H1 (cell line): ENCODE measurements around the gene TMEM17.

Source experiments
- EGR1 ChIP-seq: IDR thresholded peaks from 2 replicates; pipeline ENCODE4 v1.6.1; 2011; ENCODE audit warnings: low read depth, low read length, borderline replicate concordance
- EP300 ChIP-seq, 2 experiments: IDR thresholded peaks; 1 replicate in 1 of 2; 2 replicates in 1 of 2; pipeline ENCODE4 v1.6.1; 2011 to 2012; ENCODE audit warnings: low read depth in 2 of 2, low read length in 2 of 2, mild to moderate bottlenecking in 2 of 2, borderline replicate concordance in 1 of 2, inconsistent platforms in 1 of 2, moderate library complexity in 1 of 2
- EZH2 ChIP-seq: fragments of 200-600 bp; sonication (generic); IDR thresholded peaks from 2 replicates; pipeline ENCODE4 v1.7.1; 2012; ENCODE audit warnings: low read depth, mild to moderate bottlenecking, moderate library complexity, low read length, inconsistent platforms; ENCODE audit not compliant: severe bottlenecking
- HDAC6 ChIP-seq: IDR thresholded peaks from one replicate; pipeline ENCODE4 v1.7.1; 2012; ENCODE audit warnings: low read depth, mild to moderate bottlenecking, inconsistent platforms, low read length, moderate library complexity
- JUN ChIP-seq: IDR thresholded peaks from 2 replicates; pipeline ENCODE4 v1.6.1; 2011; ENCODE audit warnings: low read depth, mild to moderate bottlenecking, improper control_type of control experiment, low read length
- NRF1 ChIP-seq: IDR thresholded peaks from 2 replicates; pipeline ENCODE4 v1.6.1; 2011; ENCODE audit warnings: mild to moderate bottlenecking, low read depth, low read length, improper control_type of control experiment
- PHF8 ChIP-seq: fragments of 200-600 bp; sonication (generic); conservative IDR thresholded peaks from 2 replicates; pipeline ENCODE4 v1.7.1; 2012; ENCODE audit warnings: low read depth, mild to moderate bottlenecking, inconsistent platforms, low read length, moderate library complexity
- POLR2A ChIP-seq, 2 experiments: IDR thresholded peaks; 1 replicate in 1 of 2; 2 replicates in 1 of 2; pipeline ENCODE4 v1.6.1; 2011; ENCODE audit warnings: low read depth in 2 of 2, low read length in 2 of 2, mild to moderate bottlenecking in 2 of 2; ENCODE audit errors: control extremely low read depth in 1 of 2
- SIN3A ChIP-seq, 2 experiments: IDR thresholded peaks in 1 of 2; conservative IDR thresholded peaks in 1 of 2; 2 replicates each; pipeline ENCODE4 v1.6.1; 2011 to 2012; ENCODE audit warnings: low read length in 2 of 2, improper control_type of control experiment in 1 of 2, low read depth in 1 of 2, mild to moderate bottlenecking in 1 of 2
- TAF1 ChIP-seq: IDR thresholded peaks from 2 replicates; pipeline ENCODE4 v1.6.1; 2011; ENCODE audit warnings: mild to moderate bottlenecking, low read depth, low read length
- TF ChIP-seq, protein P1 (sequence below), 3 experiments: IDR thresholded peaks; 1 replicate in 2 of 3; 2 replicates in 1 of 3; pipeline versions ENCODE4 v1.5.1 to v1.6.1; 2011; ENCODE audit warnings: low read length in 3 of 3, mild to moderate bottlenecking in 3 of 3, inconsistent platforms in 2 of 3, low read depth in 1 of 3, moderate library complexity in 1 of 3; ENCODE audit not compliant: insufficient read depth in 1 of 3; ENCODE audit errors: control extremely low read depth in 1 of 3
- TF ChIP-seq, protein P2 (sequence below): IDR thresholded peaks from 2 replicates; pipeline ENCODE4 v1.6.1; 2012; ENCODE audit warnings: low read length, inconsistent platforms

DNA sequence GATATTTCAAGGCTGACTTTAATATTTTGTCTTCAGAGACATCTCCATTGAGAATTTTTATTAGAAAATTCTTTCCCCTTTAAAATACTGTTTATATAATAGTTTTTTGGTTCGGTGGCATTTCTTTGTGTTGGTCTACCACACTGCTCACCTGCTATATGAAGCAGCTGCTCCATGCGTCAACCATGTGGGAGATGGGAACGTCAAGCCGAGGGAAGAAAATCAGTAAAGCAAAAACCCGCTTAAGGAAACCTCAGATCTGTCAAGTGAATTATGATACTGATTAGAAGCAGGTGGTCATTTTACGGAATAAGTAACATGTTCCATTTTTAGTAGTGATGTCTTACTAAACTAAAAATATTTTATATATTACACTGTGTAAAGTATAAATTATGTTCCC is 5.6 kb upstream of the TMEM17 start:
- TF ChIP-seq POLR2A (IDR thresholded peaks at IDR 0.05; ENCODE audit: control extremely low read depth in 1 of 2, low read depth in 2 of 2, low read length in 2 of 2), result no peak
- TF ChIP-seq, protein P1, sequence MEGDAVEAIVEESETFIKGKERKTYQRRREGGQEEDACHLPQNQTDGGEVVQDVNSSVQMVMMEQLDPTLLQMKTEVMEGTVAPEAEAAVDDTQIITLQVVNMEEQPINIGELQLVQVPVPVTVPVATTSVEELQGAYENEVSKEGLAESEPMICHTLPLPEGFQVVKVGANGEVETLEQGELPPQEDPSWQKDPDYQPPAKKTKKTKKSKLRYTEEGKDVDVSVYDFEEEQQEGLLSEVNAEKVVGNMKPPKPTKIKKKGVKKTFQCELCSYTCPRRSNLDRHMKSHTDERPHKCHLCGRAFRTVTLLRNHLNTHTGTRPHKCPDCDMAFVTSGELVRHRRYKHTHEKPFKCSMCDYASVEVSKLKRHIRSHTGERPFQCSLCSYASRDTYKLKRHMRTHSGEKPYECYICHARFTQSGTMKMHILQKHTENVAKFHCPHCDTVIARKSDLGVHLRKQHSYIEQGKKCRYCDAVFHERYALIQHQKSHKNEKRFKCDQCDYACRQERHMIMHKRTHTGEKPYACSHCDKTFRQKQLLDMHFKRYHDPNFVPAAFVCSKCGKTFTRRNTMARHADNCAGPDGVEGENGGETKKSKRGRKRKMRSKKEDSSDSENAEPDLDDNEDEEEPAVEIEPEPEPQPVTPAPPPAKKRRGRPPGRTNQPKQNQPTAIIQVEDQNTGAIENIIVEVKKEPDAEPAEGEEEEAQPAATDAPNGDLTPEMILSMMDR (IDR thresholded peaks at IDR 0.05; ENCODE audit: control extremely low read depth in 1 of 3, insufficient read depth in 1 of 3, low read depth in 1 of 3, low read length in 3 of 3), result no peak
- no peak for TF ChIP-seq TAF1
- no peak for TF ChIP-seq HDAC6
- no peak for TF ChIP-seq EP300 (IDR thresholded peaks at IDR 0.05; ENCODE audit: borderline replicate concordance in 1 of 2, low read depth in 2 of 2, low read length in 2 of 2)
- TF ChIP-seq SIN3A (conservative IDR thresholded peaks at IDR 0.05 in 1 of 2, IDR thresholded peaks at IDR 0.05 in 1 of 2; ENCODE audit: low read depth in 1 of 2, low read length in 2 of 2), result no peak
- TF ChIP-seq, protein P2, sequence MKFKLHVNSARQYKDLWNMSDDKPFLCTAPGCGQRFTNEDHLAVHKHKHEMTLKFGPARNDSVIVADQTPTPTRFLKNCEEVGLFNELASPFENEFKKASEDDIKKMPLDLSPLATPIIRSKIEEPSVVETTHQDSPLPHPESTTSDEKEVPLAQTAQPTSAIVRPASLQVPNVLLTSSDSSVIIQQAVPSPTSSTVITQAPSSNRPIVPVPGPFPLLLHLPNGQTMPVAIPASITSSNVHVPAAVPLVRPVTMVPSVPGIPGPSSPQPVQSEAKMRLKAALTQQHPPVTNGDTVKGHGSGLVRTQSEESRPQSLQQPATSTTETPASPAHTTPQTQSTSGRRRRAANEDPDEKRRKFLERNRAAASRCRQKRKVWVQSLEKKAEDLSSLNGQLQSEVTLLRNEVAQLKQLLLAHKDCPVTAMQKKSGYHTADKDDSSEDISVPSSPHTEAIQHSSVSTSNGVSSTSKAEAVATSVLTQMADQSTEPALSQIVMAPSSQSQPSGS, result no peak
- no peak for TF ChIP-seq JUN
- TF ChIP-seq EZH2, result no peak
- TF ChIP-seq EGR1, result no peak
- no peak for TF ChIP-seq PHF8
- no peak for TF ChIP-seq NRF1
